GM23248 (cell line): ENCODE measurements around the gene COPS8. TPM values are rescaled to one million over a fixed set of nuclear protein-coding genes. Genes with fewer than 3 reads are reported as not detected.

ENCODE experiments used
- DNase-seq: peaks from one replicate; pipeline ENCODE4 v3.0.0-alpha.2; 2015
- H2AFZ ChIP-seq: fragments of 200-600 bp; sonication (generic); 2 replicates; pipeline ENCODE4 v1.6.1; 2016; ENCODE audit warnings: antibody characterized with exemption
- H3F3A ChIP-seq: fragments of 200-600 bp; sonication (generic); 2 replicates; pipeline ENCODE4 v1.6.1; 2016; ENCODE audit warnings: mild to moderate bottlenecking, antibody characterized with exemption, mixed run types; ENCODE audit not compliant: insufficient read depth
- H3K27ac ChIP-seq: fragments of 200-600 bp; sonication (generic); 2 replicates; pipeline ENCODE4 v1.5.1; 2016; ENCODE audit warnings: mild to moderate bottlenecking
- H3K27me3 ChIP-seq: fragments of 200-600 bp; sonication (generic); replicated peaks from 2 replicates; pipeline ENCODE4 v1.6.1; 2016; ENCODE audit warnings: mild to moderate bottlenecking; ENCODE audit not compliant: insufficient read depth
- H3K36me3 ChIP-seq: fragments of 200-600 bp; sonication (generic); 2 replicates; pipeline ENCODE4 v1.6.1; 2016; ENCODE audit warnings: low read depth, mild to moderate bottlenecking
- H3K4me1 ChIP-seq: fragments of 200-600 bp; sonication (generic); 2 replicates; pipeline ENCODE4 v1.6.1; 2016; ENCODE audit warnings: mild to moderate bottlenecking; ENCODE audit not compliant: insufficient read depth
- H3K4me2 ChIP-seq: fragments of 200-600 bp; sonication (generic); one replicate; pipeline ENCODE4 v1.6.1; 2016; ENCODE audit warnings: mild to moderate bottlenecking; ENCODE audit not compliant: unreplicated experiment
- H3K4me3 ChIP-seq: fragments of 200-600 bp; sonication (generic); 2 replicates; pipeline ENCODE4 v1.5.1; 2016; ENCODE audit warnings: mild to moderate bottlenecking
- H3K79me2 ChIP-seq: fragments of 200-600 bp; sonication (generic); 2 replicates; pipeline ENCODE4 v1.6.1; 2016; ENCODE audit warnings: mild to moderate bottlenecking; ENCODE audit not compliant: insufficient read depth
- H3K9ac ChIP-seq: fragments of 200-600 bp; sonication (generic); 2 replicates; pipeline ENCODE4 v1.6.1; 2016; ENCODE audit warnings: mild to moderate bottlenecking
- H3K9me2 ChIP-seq: fragments of 200-600 bp; sonication (generic); 2 replicates; pipeline ENCODE4 v1.6.1; 2016; ENCODE audit warnings: mixed run types, mild to moderate bottlenecking, moderate library complexity; ENCODE audit not compliant: insufficient read depth
- H3K9me3 ChIP-seq: fragments of 200-600 bp; sonication (generic); one replicate; pipeline ENCODE4 v1.6.1; 2017; ENCODE audit warnings: low read depth
- H4K20me1 ChIP-seq: fragments of 200-600 bp; sonication (generic); 2 replicates; pipeline ENCODE4 v1.6.0; 2016; ENCODE audit not compliant: insufficient read depth
- EZH2 ChIP-seq: fragments of 200-600 bp; sonication (generic); IDR thresholded peaks from 2 replicates; pipeline ENCODE4 v1.6.1; 2018; ENCODE audit warnings: antibody characterized with exemption, mild to moderate bottlenecking; ENCODE audit not compliant: insufficient read depth, poor library complexity, severe bottlenecking
- EZH2phosphoT487 ChIP-seq: fragments of 200-600 bp; sonication (generic); IDR thresholded peaks from 2 replicates; pipeline ENCODE4 v1.6.1; 2018; ENCODE audit warnings: antibody characterized with exemption, moderate library complexity, mild to moderate bottlenecking, low read depth; ENCODE audit not compliant: insufficient read depth
- WGBS, 2 experiments: methylation state at CpG; one replicate each; pipeline ENCODE4 v1.1.6; 2015 to 2017; ENCODE audit warnings: low lambda C conversion rate in 2 of 2, low coverage in 1 of 2; ENCODE audit errors: missing lambda C conversion rate in 2 of 2; 5-methylcytosine and 5-hydroxymethylcytosine counted together
- in situ Hi-C: fragments of 300-500 bp; cut with MboI; formaldehyde crosslinking; loops from 2 replicates; pipeline ENCODE4 v1.15.0; 2020
- polyA plus RNA-seq: library from polyadenylated mRNA; unstranded; fragments of >200 nt; fragmentation: Nextera tagmentation; extraction: Ambion mirVana; gene quantifications from 2 replicates; pipeline ENCODE4 v1.2.1, GENCODE V29; 2016
- total RNA-seq: library from RNA; depleted of rRNA; stranded (reverse); fragments of >200 nt; shearing (Covaris generic); gene quantifications from 2 replicates; pipeline ENCODE4 v1.2.3, GENCODE V29; 2014

COPS8 gene
- total and polyA plus RNA-seq, 2 experiments from 2014 or later: 148 to 164 TPM

DNA sequence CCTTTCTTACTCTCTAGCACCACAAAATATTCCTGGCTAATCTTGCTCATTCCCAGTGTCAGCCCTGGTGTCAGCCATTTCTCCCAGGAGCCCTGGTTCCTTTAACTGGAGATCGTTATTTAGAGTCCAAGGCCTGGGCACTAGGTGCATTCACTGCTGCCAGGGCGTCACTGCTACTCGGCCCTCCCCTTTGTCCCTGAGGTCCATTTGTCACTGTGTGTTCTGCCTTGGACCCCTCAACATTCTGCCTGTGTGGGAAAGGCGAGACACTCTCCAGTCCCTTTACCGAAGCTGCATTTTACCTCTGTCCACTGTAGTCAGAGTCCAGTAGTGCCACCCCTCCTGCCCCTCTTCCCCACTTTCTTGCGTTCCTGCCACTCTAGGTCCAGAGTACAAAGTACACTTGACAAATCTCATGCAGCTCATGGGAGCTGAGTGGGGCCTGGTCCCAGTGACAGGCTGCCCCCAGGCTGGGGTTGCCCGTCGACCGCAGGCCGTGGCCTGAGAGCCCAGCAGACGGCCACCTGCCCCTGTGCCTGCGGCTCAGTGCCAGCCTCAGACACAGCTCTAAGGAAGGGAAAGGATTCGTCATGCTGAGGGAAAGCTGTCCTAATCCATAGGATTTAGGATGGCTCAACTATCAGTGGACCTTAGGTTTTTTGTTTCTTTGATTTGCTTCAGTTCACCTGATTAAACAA, 52.1 kb downstream of the COPS8 start:
- no peaks in the 10 kb centered on the region for H3K79me2 ChIP-seq
- no peaks in the 10 kb centered on the region for H3K9me3 ChIP-seq
- no peak overlapping the region for H3K4me2 ChIP-seq
- H3K27ac ChIP-seq: no peak overlapping the region
- H3K4me1 ChIP-seq: peaks cover 15% of the 10 kb centered on the region
- in situ Hi-C loops: no loop called here
- H2AFZ ChIP-seq: no peak overlapping the region
- H3K36me3 ChIP-seq: no peaks in the 10 kb centered on the region
- H3F3A ChIP-seq: peaks cover 15% of the 10 kb centered on the region
- no peaks in the 10 kb centered on the region for H3K9me2 ChIP-seq
- no peaks in the 10 kb centered on the region for H4K20me1 ChIP-seq
- DNase-seq: no peak
- no peak overlapping the region for H3K9ac ChIP-seq
- H3K4me3 ChIP-seq: no peak overlapping the region
- WGBS, 2 experiments: 90% methylated on average over 13 of the region's 13 CpGs
- H3K27me3 ChIP-seq: no peaks in the 10 kb centered on the region
- TF ChIP-seq EZH2 (no peak), EZH2phosphoT487 (no peak)

DNA sequence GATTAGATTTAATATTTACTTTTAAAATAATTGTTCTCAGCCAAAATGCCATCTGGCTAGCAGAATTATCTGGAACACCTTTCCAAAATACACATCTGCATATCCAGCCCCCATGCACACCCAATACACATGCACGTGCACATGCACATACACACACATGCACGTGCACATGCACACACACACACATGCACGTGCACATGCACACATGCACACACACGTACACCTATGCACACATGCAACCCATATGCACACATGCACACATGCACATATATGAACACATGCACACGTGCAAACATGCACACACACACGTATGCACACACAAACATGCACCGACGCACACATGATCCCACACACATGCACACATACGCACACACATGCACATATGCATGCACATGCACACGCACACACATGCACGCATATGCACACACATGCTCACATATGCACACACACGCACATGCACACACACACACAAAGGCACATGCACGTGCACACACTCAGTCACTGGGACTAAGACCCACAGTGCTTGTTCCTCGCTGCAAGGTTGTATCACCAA, 53.5 kb downstream of the COPS8 start:
- 69 to 74% methylated on average over 13 to 14 of the region's 14 CpGs for WGBS, 2 experiments
- Histone ChIP-seq H3F3A (peaks cover 19% of the 10 kb centered on the region), H2AFZ (no peak overlapping the region), H3K4me3 (no peak overlapping the region), H4K20me1 (no peaks in the 10 kb centered on the region), H3K27ac (no peak overlapping the region), H3K4me2 (no peak overlapping the region), H3K9ac (no peak overlapping the region), H3K4me1 (peaks cover 30% of the 10 kb centered on the region), H3K9me2 (no peaks in the 10 kb centered on the region), H3K27me3 (no peaks in the 10 kb centered on the region), H3K9me3 (no peaks in the 10 kb centered on the region), H3K79me2 (no peaks in the 10 kb centered on the region), H3K36me3 (no peaks in the 10 kb centered on the region)
- no peak for DNase-seq
- TF ChIP-seq EZH2phosphoT487 (no peak), EZH2 (no peak)
- in situ Hi-C loops: no loop called here

DNA sequence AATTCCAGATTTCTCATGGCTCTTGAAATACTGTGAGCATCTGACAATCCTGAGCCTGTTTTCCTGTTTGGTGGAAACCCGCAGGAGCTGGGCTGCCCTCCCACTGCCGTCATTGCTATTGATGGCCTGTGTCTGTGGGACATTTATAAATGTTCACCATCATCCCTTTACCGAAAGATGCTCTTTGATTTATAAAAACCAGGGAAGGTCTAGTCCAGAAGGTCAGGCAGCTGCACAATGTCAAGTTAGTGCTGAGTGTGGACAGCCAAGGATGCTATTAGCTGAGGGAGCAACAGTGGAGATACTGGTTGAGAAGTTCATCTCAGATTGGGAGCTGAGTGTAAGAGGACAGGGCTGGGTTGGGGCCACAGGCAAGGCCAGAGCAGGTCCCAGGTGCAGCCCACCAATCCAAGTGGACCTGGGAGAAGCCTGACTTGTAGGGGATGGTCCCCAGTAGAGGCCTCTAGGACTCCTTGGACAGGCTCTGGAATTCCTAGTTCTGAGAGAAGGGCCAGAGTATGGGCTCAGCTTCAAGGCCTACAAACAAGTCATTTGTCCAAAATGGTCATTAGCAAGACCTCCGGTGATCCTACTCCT, 55.1 kb downstream of the COPS8 start:
- 96 to 99% methylated on average over 4 of the region's 4 CpGs for WGBS, 2 experiments
- in situ Hi-C loops: no loop called here
- peaks cover 31% of the 10 kb centered on the region for H3K4me1 ChIP-seq

DNA sequence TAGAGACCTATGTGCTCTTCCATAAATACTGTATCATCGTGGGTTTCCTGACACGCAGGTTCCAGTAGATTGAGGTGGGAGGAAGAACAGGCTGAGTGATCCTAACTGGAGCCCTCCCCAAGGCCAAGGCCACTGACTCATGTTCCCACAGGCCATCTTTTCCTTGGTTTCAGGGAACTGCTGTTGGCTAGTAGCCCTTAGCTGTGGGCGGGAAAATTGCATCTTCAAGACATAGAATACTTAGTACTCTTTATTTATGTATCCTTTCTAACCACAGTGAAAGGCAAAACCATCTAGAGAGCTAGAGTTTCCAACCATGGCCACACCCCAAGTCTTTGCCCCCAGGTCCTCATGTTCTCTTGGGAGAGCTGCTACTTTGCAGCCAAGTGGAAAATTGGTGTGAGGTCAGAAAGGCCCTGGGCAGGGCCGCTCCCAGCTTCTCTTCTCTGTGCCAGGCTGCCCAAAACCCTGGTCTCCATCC, 55.9 kb downstream of the COPS8 start:
- WGBS, 2 experiments: 36 to 50% methylated on average over 4 of the region's 4 CpGs
- no peak for TF ChIP-seq EZH2
- no peak for TF ChIP-seq EZH2phosphoT487
- Histone ChIP-seq H3K79me2 (no peaks in the 10 kb centered on the region), H3F3A (peaks cover 19% of the 10 kb centered on the region), H3K36me3 (no peaks in the 10 kb centered on the region), H2AFZ (no peak overlapping the region), H3K4me2 (no peak overlapping the region), H3K27ac (peak overlapping the region; percentile 84), H3K9me3 (peaks cover 3% of the 10 kb centered on the region), H3K4me1 (peaks cover 31% of the 10 kb centered on the region), H3K9ac (peak overlapping the region; percentile 33), H3K4me3 (no peak overlapping the region), H3K27me3 (no peaks in the 10 kb centered on the region), H4K20me1 (no peaks in the 10 kb centered on the region), H3K9me2 (no peaks in the 10 kb centered on the region)
- peak; percentile 90 for DNase-seq
- in situ Hi-C loops: no loop called here

More for the DNA sequence above, 55.1 kb downstream of the COPS8 start:
- DNase-seq: no peak
- H3K4me2 ChIP-seq: peak overlapping the region; percentile 22
- no peak overlapping the region for H3K4me3 ChIP-seq
- H3K79me2 ChIP-seq: no peaks in the 10 kb centered on the region
- peak overlapping the region; percentile 51 for H3K9ac ChIP-seq
- no peaks in the 10 kb centered on the region for H3K27me3 ChIP-seq
- H3K36me3 ChIP-seq: no peaks in the 10 kb centered on the region
- H3K27ac ChIP-seq: peak overlapping the region; percentile 84
- H3F3A ChIP-seq: peaks cover 19% of the 10 kb centered on the region
- no peaks in the 10 kb centered on the region for H3K9me2 ChIP-seq
- H2AFZ ChIP-seq: no peak overlapping the region
- H3K9me3 ChIP-seq: no peaks in the 10 kb centered on the region
- no peaks in the 10 kb centered on the region for H4K20me1 ChIP-seq
- TF ChIP-seq EZH2phosphoT487 (no peak), EZH2 (no peak)
